SK-N-MC (cell line): ENCODE results near the gene ARHGEF6.

Experiments used
- EZH2 ChIP-seq: fragments of 200-600 bp; sonication (generic); IDR thresholded peaks from one replicate; pipeline ENCODE4 v1.6.1; 2017; ENCODE audit warnings: antibody characterized with exemption
- FOXP2 ChIP-seq: optimal IDR thresholded peaks from 2 replicates; pipeline ENCODE3; 2011; ENCODE audit warnings: mild to moderate bottlenecking, moderate library complexity; ENCODE audit not compliant: insufficient read depth; ENCODE audit errors: extremely low read length, control extremely low read depth
- POLR2AphosphoS5 ChIP-seq: IDR thresholded peaks from 2 replicates; pipeline ENCODE4 v1.6.1; 2012; ENCODE audit warnings: mild to moderate bottlenecking, low read depth, low read length, borderline replicate concordance

DNA sequence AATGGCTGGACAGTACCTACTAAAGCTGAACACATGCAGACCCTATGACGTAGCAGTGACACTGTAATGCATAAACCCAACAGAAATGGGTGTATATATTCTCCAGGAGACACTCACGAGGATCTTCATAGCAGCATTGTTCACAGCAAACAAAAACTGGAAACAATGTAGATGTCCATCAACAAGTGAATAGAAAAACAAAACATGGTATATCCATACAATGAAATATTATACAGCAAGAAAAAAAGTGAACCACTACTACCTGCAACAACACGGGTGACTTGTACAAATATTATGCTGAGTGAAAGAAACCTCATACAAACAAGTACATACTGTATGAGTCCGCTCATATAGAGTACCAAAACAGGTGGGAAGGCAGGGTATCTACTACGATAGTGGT is 16.5 kb downstream of the ARHGEF6 start:
- TF ChIP-seq POLR2AphosphoS5 (no peak), EZH2 (no peak), FOXP2 (no peak)
